Measurements from ENCODE around the gene KRT3. TPM values are rescaled to one million over a fixed set of nuclear protein-coding genes. Genes with fewer than 3 reads are reported as not detected.

Gene KRT3
- total RNA-seq, 1 donor from 2014 or later: not detected

- no peaks in the 10 kb centered on the region for H3K4me1 Mint-ChIP-seq (ENCODE audit: low read depth)
- intact Hi-C loops (cut with micrococcal nuclease): no loop called here
- H3K27ac Mint-ChIP-seq: no peak overlapping the region
- peaks cover 2% of the 10 kb centered on the region for H3K27me3 Mint-ChIP-seq (ENCODE audit: low read depth)
- H3K36me3 Mint-ChIP-seq (ENCODE audit: low read depth): no peaks in the 10 kb centered on the region
- DNase-seq (ENCODE audit: low spot score): no peak
- H3K9me3 Mint-ChIP-seq: no peaks in the 10 kb centered on the region
- no peak overlapping the region for H3K4me3 Mint-ChIP-seq (ENCODE audit: low read depth)
These were observed 27.0 kb upstream of the KRT3 start for GRCh38 chr12:52822771-52823510.

- Mint-ChIP-seq H3K4me1 (ENCODE audit: low read depth) (peaks cover 6% of the 10 kb centered on the region), H3K27ac (no peak overlapping the region), H3K9me3 (no peaks in the 10 kb centered on the region), H3K4me3 (ENCODE audit: low read depth) (no peak overlapping the region), H3K36me3 (ENCODE audit: low read depth) (no peaks in the 10 kb centered on the region), H3K27me3 (ENCODE audit: low read depth) (peaks cover 2% of the 10 kb centered on the region)
- no peak for DNase-seq (ENCODE audit: low spot score)
- intact Hi-C loops (cut with micrococcal nuclease): no loop called here
These were observed 26.1 kb upstream of the KRT3 start for GRCh38 chr12:52821826-52822660.

DNA sequence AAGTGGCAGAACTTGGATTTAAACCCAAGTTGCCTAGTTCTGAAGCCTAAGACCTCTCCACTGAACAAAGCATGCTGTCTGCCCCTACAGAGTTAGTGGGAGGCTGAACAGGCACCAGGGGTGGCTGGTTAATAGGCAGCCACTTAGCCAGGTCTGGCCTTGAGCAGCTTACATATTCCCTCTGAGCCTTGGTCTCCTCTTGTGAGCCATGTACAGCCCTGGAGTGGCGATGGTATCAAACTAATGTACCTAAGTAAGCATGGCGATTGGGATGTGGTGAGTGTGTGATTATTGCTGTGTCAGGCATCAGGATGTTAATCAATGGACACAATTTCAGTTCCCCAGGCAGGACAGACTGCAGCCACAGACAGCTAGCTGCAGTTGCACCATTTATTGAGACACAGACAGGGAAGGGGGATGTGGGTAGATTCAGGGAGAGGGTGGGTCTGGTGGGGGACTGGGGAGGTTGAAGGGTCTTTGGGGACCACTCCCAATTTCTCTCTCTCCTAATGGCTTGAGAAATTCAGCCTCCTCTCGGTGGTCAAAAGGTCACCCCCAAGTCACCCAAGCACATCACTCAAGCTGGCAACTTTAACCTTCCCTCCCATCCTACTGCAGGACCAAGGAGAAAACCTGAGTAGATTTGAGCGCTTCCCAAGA, 25.3 kb upstream of the KRT3 start:
- H3K9me3 Mint-ChIP-seq: no peaks in the 10 kb centered on the region
- no peak for DNase-seq (ENCODE audit: low spot score)
- intact Hi-C loops (cut with micrococcal nuclease): no loop called here
- peaks cover 2% of the 10 kb centered on the region for H3K27me3 Mint-ChIP-seq (ENCODE audit: low read depth)
- H3K4me1 Mint-ChIP-seq (ENCODE audit: low read depth): peaks cover 6% of the 10 kb centered on the region
- H3K4me3 Mint-ChIP-seq (ENCODE audit: low read depth): no peak overlapping the region
- no peaks in the 10 kb centered on the region for H3K36me3 Mint-ChIP-seq (ENCODE audit: low read depth)
- H3K27ac Mint-ChIP-seq: no peak overlapping the region

DNA sequence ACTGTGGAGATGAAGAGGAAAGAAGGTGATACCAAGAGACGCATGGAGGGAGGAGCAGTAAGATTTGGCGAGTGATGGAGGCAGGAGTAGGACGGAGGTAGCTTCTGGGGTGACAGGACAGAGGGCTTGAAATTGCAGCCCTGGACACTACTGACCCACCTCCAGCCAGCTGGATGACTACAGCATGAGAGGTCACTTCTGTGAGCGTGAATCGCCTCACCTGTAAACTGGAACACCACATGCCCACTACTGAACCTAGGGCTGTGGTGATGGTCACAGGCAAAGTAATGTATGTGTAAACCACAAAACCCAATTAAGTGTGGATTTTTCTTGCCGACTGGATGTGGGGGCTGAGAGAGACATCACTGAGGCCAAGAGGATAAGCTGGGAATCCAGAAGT, 24.6 kb upstream of the KRT3 start:
- no peak for DNase-seq (ENCODE audit: low spot score)
- intact Hi-C loops (cut with micrococcal nuclease): no loop called here
- H3K4me1 Mint-ChIP-seq (ENCODE audit: low read depth): peaks cover 6% of the 10 kb centered on the region
- no peaks in the 10 kb centered on the region for H3K9me3 Mint-ChIP-seq
- no peak overlapping the region for H3K4me3 Mint-ChIP-seq (ENCODE audit: low read depth)
- peaks cover 2% of the 10 kb centered on the region for H3K27me3 Mint-ChIP-seq (ENCODE audit: low read depth)
- H3K27ac Mint-ChIP-seq: no peak overlapping the region
- no peaks in the 10 kb centered on the region for H3K36me3 Mint-ChIP-seq (ENCODE audit: low read depth)

GRCh38 chr12:52819731-52820510, 24.0 kb upstream of the KRT3 start:
- intact Hi-C loops (cut with micrococcal nuclease): no loop called here
- H3K36me3 Mint-ChIP-seq (ENCODE audit: low read depth): no peaks in the 10 kb centered on the region
- no peak overlapping the region for H3K27ac Mint-ChIP-seq
- DNase-seq (ENCODE audit: low spot score): no peak
- H3K4me1 Mint-ChIP-seq (ENCODE audit: low read depth): peaks cover 6% of the 10 kb centered on the region
- peaks cover 2% of the 10 kb centered on the region for H3K27me3 Mint-ChIP-seq (ENCODE audit: low read depth)
- H3K4me3 Mint-ChIP-seq (ENCODE audit: low read depth): no peak overlapping the region
- H3K9me3 Mint-ChIP-seq: no peaks in the 10 kb centered on the region

DNA sequence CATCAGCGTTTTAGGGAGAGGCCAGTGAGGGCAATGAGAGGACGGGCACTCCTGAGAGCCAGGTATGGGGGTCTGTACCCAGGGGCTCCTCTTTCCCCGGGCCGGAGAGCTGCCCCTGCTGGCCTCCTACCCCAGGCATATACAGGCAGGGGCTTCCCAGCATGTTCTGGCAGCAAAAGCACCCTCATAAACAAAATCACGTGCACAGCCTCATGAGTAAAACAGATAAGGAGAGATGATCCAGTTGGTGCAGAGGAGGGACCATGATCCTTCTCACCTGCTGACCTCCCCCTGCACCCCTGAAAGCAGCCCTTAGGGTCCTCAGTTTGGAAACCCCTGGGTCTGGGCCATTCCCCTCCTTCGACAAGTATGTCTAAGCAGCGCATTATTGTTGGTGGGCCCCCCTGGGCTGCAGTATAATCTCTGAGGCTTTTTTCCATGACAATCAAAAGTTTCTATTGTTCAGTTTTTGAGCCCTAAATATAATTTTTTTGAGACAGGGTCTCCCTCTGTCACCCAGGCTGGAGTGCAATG, 23.0 kb upstream of the KRT3 start:
- H3K4me1 Mint-ChIP-seq (ENCODE audit: low read depth): peaks cover 6% of the 10 kb centered on the region
- DNase-seq (ENCODE audit: low spot score): no peak
- H3K27me3 Mint-ChIP-seq (ENCODE audit: low read depth): peaks cover 2% of the 10 kb centered on the region
- no peaks in the 10 kb centered on the region for H3K36me3 Mint-ChIP-seq (ENCODE audit: low read depth)
- no peak overlapping the region for H3K27ac Mint-ChIP-seq
- intact Hi-C loops (cut with micrococcal nuclease): no loop called here
- H3K4me3 Mint-ChIP-seq (ENCODE audit: low read depth): no peak overlapping the region
- H3K9me3 Mint-ChIP-seq: no peaks in the 10 kb centered on the region

GRCh38 chr12:52818388-52818787, 22.5 kb upstream of the KRT3 start:
- Mint-ChIP-seq H3K9me3 (no peaks in the 10 kb centered on the region), H3K4me3 (ENCODE audit: low read depth) (no peak overlapping the region), H3K27me3 (ENCODE audit: low read depth) (peaks cover 2% of the 10 kb centered on the region), H3K4me1 (ENCODE audit: low read depth) (peaks cover 6% of the 10 kb centered on the region), H3K36me3 (ENCODE audit: low read depth) (no peaks in the 10 kb centered on the region), H3K27ac (no peak overlapping the region)
- intact Hi-C loops (cut with micrococcal nuclease): no loop called here
- DNase-seq (ENCODE audit: low spot score): no peak

DNA sequence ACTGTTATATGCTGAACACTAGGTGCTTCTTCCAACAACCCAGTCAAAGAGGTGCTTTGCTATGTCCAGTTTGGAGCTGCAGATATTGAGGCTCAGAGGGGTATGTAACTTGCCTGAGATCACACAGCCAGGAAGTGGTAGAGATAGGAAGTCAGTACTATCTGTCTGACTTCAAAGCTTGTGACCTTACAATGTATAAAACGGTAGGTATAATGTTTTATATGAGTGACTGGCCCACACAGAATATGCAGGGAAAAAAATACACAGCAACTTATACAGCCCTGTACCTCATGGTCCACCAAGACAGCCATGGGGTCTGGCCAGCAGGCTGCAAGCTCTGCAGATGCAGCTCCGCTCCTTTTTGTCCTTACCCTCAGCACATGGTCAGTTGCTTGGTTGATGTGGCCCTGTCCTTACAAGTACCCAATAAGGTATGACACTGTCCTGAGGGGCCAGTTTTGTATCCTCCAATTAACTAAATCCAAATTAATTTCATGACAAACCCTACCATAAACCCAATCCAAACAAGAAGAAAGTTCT, 21.9 kb upstream of the KRT3 start:
- intact Hi-C loops (cut with micrococcal nuclease): no loop called here
- Mint-ChIP-seq H3K4me1 (ENCODE audit: low read depth) (peaks cover 6% of the 10 kb centered on the region), H3K4me3 (ENCODE audit: low read depth) (no peak overlapping the region), H3K27me3 (ENCODE audit: low read depth) (peaks cover 2% of the 10 kb centered on the region), H3K9me3 (no peaks in the 10 kb centered on the region), H3K27ac (no peak overlapping the region), H3K36me3 (ENCODE audit: low read depth) (no peaks in the 10 kb centered on the region)
- no peak for DNase-seq (ENCODE audit: low spot score)

GRCh38 chr12:52817003-52817698, 21.2 kb upstream of the KRT3 start:
- no peak for DNase-seq (ENCODE audit: low spot score)
- Mint-ChIP-seq H3K27me3 (ENCODE audit: low read depth) (peaks cover 2% of the 10 kb centered on the region), H3K4me3 (ENCODE audit: low read depth) (no peak overlapping the region), H3K4me1 (ENCODE audit: low read depth) (peaks cover 6% of the 10 kb centered on the region), H3K27ac (no peak overlapping the region), H3K9me3 (no peaks in the 10 kb centered on the region), H3K36me3 (ENCODE audit: low read depth) (no peaks in the 10 kb centered on the region)
- intact Hi-C loops (cut with micrococcal nuclease): no loop called here

DNA sequence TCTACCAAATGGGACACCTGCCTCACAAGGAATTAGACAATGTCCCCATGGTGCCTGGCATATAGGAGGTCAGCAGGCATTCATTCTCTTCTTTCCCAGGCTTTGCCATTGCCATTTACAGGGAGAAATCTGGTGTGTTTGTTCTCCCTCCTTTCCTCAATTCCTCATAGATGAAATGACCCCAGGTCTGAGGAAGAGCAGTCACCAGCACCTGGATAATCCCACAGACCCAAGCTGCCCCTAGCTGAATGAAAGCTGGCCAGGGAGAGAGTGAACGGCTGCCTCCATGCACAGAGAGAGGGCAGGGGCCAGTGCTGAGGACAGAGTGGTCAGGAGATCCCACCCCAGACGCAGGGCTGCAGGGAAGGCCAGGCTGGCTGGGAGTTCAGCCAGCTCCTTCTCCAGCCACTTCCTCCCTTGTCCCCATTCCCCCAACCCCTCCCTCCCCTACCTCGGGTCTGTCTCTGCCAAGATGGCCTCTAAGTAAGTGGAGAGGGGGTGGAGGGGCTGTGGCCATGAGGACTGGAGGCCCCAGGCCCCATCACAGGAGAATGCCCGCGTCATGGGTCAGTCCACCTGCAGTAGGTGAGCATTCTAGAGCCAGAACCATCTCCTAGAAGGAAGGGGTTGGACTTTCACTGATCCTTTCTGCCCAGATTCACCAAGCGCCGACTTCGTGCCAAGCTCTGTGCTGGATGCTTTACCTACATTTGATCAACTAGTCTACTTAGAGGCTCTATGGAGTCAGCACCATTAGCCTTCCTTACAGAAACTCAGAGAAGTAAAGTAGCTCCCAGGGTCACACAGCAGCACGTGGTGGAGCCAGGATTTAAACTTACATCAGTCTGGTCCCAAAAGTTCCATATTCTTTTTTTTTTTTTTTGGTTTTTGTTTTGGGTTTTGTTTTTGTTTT, 20.0 kb upstream of the KRT3 start:
- H3K4me3 Mint-ChIP-seq (ENCODE audit: low read depth): no peak overlapping the region
- intact Hi-C loops (cut with micrococcal nuclease): no loop called here
- no peak overlapping the region for H3K27ac Mint-ChIP-seq
- H3K4me1 Mint-ChIP-seq (ENCODE audit: low read depth): peaks cover 6% of the 10 kb centered on the region
- no peaks in the 10 kb centered on the region for H3K9me3 Mint-ChIP-seq
- no peaks in the 10 kb centered on the region for H3K36me3 Mint-ChIP-seq (ENCODE audit: low read depth)
- no peaks in the 10 kb centered on the region for H3K27me3 Mint-ChIP-seq (ENCODE audit: low read depth)
- DNase-seq (ENCODE audit: low spot score): no peak

DNA sequence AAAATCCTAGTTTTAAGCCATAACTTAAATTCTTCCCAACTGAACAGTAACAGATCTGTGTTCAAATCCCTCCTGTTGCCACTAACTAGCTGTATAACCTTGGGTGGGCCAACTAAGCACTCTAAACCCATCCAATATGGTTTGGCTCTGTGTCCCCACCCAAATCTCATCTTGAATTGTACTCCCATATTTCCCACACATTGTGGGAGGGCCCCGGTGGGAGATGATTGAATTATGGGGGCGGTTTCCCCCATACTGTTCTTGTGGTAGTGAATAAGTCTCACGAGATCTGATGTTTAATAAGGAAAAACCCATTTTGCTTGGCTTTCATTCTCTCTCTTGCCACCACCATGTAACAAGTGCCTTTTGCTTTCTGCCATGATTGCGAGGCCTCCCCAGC, 19.2 kb upstream of the KRT3 start:
- intact Hi-C loops (cut with micrococcal nuclease): no loop called here

More for the DNA sequence above, 19.2 kb upstream of the KRT3 start:
- no peaks in the 10 kb centered on the region for H3K27me3 Mint-ChIP-seq (ENCODE audit: low read depth)
- no peak overlapping the region for H3K27ac Mint-ChIP-seq
- H3K36me3 Mint-ChIP-seq (ENCODE audit: low read depth): no peaks in the 10 kb centered on the region
- DNase-seq (ENCODE audit: low spot score): no peak
- H3K4me3 Mint-ChIP-seq (ENCODE audit: low read depth): no peak overlapping the region
- no peaks in the 10 kb centered on the region for H3K9me3 Mint-ChIP-seq
- H3K4me1 Mint-ChIP-seq (ENCODE audit: low read depth): peaks cover 6% of the 10 kb centered on the region
